ENCODE results near the gene UTS2.

GRCh38 chr1:7863756-7864328 lies 11.0 kb upstream of the UTS2 start:
- TF ChIP-seq, protein P1, sequence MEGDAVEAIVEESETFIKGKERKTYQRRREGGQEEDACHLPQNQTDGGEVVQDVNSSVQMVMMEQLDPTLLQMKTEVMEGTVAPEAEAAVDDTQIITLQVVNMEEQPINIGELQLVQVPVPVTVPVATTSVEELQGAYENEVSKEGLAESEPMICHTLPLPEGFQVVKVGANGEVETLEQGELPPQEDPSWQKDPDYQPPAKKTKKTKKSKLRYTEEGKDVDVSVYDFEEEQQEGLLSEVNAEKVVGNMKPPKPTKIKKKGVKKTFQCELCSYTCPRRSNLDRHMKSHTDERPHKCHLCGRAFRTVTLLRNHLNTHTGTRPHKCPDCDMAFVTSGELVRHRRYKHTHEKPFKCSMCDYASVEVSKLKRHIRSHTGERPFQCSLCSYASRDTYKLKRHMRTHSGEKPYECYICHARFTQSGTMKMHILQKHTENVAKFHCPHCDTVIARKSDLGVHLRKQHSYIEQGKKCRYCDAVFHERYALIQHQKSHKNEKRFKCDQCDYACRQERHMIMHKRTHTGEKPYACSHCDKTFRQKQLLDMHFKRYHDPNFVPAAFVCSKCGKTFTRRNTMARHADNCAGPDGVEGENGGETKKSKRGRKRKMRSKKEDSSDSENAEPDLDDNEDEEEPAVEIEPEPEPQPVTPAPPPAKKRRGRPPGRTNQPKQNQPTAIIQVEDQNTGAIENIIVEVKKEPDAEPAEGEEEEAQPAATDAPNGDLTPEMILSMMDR (IDR thresholded peaks at IDR 0.05): no peak
- TF ChIP-seq POLR2AphosphoS5 (IDR thresholded peaks at IDR 0.05): no peak
- TF ChIP-seq POLR2A (IDR thresholded peaks at IDR 0.05): no peak
- TF ChIP-seq EP300 (IDR thresholded peaks at IDR 0.05; ENCODE audit: low read depth): no peak
